Right forelimb (tissue), 1 donor: ENCODE measurements around the gene TATDN2.

Experiments
- DNase-seq: peaks from one replicate; pipeline ENCODE4 v3.0.0-alpha.2; 2018

The TATDN2 gene

GRCh38 chr3:10320320-10320677 is 72.0 kb downstream of the TATDN2 start:
- DNase-seq = no peak

GRCh38 chr3:10321630-10322351 is 73.5 kb downstream of the TATDN2 start:
- no peak for DNase-seq

GRCh38 chr3:10322352-10322710 is 74.1 kb downstream of the TATDN2 start:
- DNase-seq = no peak

- DNase-seq = no peak
Observed at GRCh38 chr3:10327592-10327991, 79.3 kb downstream of the TATDN2 start.

- DNase-seq = no peak
Observed at GRCh38 chr3:10328460-10329071, 80.3 kb downstream of the TATDN2 start.

GRCh38 chr3:10329495-10330015 is 81.3 kb downstream of the TATDN2 start:
- DNase-seq = no peak

GRCh38 chr3:10330319-10330718 is 82.1 kb downstream of the TATDN2 start:
- DNase-seq = no peak
